Astrocyte of the spinal cord (primary cell): ENCODE data around the gene PRKCH.

Experiments
- DNase-seq: peaks from one replicate; pipeline ENCODE4 v3.0.0; 2011; ENCODE audit warnings: low read depth, low spot score
- H3K4me3 ChIP-seq: 2 replicates; pipeline ENCODE4 v1.5.1; 2011; ENCODE audit warnings: low read depth, mild to moderate bottlenecking, low read length, moderate library complexity
- CTCF ChIP-seq: IDR thresholded peaks from 2 replicates; pipeline ENCODE4 v1.5.1; 2012; ENCODE audit warnings: low read depth, mild to moderate bottlenecking, low read length, inconsistent platforms
- in situ Hi-C: cut with HindIII; loops from 2 replicates; pipeline ENCODE4 v1.10.0; 2017; ENCODE audit warnings: low sequenced_read_pairs

Gene PRKCH

GRCh38 chr14:61508526-61508925 lies 187.1 kb downstream of the PRKCH start:
- DNase-seq, result no peak
- no peak for TF ChIP-seq CTCF
- in situ Hi-C loops, result no loop called here
- H3K4me3 ChIP-seq, result no peak overlapping the region

GRCh38 chr14:61510736-61511557 lies 189.6 kb downstream of the PRKCH start:
- no peak overlapping the region for H3K4me3 ChIP-seq
- no peak for DNase-seq
- TF ChIP-seq CTCF, result no peak
- in situ Hi-C loops, result no loop called here

- no peak for DNase-seq
- TF ChIP-seq CTCF, result no peak
- in situ Hi-C loops, result no loop called here
Observed at GRCh38 chr14:61511558-61511948, 190.2 kb downstream of the PRKCH start.

GRCh38 chr14:61512026-61512834 lies 190.9 kb downstream of the PRKCH start:
- in situ Hi-C loops, result no loop called here
- no peak for TF ChIP-seq CTCF
- H3K4me3 ChIP-seq, result no peak overlapping the region
- DNase-seq, result no peak

More at GRCh38 chr14:61511558-61511948, 190.2 kb downstream of the PRKCH start:
- no peak overlapping the region for H3K4me3 ChIP-seq

- H3K4me3 ChIP-seq, result no peak overlapping the region
- DNase-seq, result peak; percentile 67
- TF ChIP-seq CTCF, result no peak
- in situ Hi-C loops, result no loop called here
Observed at GRCh38 chr14:61513986-61514830, 192.8 kb downstream of the PRKCH start.

GRCh38 chr14:61514927-61515326 lies 193.5 kb downstream of the PRKCH start:
- no peak for TF ChIP-seq CTCF
- no peak overlapping the region for H3K4me3 ChIP-seq
- no peak for DNase-seq
- in situ Hi-C loops, result no loop called here
